Muscle of arm (tissue), 12 donors: Measurements from ENCODE around the gene FAM174C. TPM values are rescaled to one million over a fixed set of nuclear protein-coding genes. Genes with fewer than 3 reads are reported as not detected.
"Not testable (repeated sequence)": the region's sequence is repeated elsewhere in the genome, so short reads cannot be mapped to it uniquely, and the experiment has no call there.

Source experiments
- DNase-seq: peaks from one replicate; pipeline ENCODE4 v3.0.0-alpha.2; 2013
- polyA plus RNA-seq, 12 donors: library from polyadenylated mRNA; unstranded; fragments of 120-200 nt; gene quantifications; one replicate each; pipeline ENCODE4 v1.2.1, GENCODE V29; 2013; ENCODE audit not compliant: insufficient read length in 12 of 12

FAM174C gene
- polyA plus RNA-seq, 12 donors, result 9.4 to 17.0 (median 12.6) TPM; not detected in 2

- no peak for DNase-seq
Measured at GRCh38 chr19:1296078-1296477, 20.7 kb downstream of the FAM174C start.

GRCh38 chr19:1296575-1297271, 21.4 kb downstream of the FAM174C start:
- DNase-seq, result no peak

- no peak for DNase-seq
Measured at GRCh38 chr19:1298235-1298634, 22.9 kb downstream of the FAM174C start.

- DNase-seq, result no peak
Measured at GRCh38 chr19:1299801-1300200, 24.5 kb downstream of the FAM174C start.

- no peak for DNase-seq
Measured at GRCh38 chr19:1300744-1301490, 25.6 kb downstream of the FAM174C start.

GRCh38 chr19:1302533-1303239, 27.4 kb downstream of the FAM174C start:
- DNase-seq, result no peak

- DNase-seq, result no peak
Measured at GRCh38 chr19:1304197-1304924, 29.0 kb downstream of the FAM174C start.

- DNase-seq, result not testable (repeated sequence)
Measured at GRCh38 chr19:1305354-1305753, 30.0 kb downstream of the FAM174C start.

GRCh38 chr19:1307320-1307719, 32.0 kb downstream of the FAM174C start:
- no peak for DNase-seq

GRCh38 chr19:1307755-1308303, 32.5 kb downstream of the FAM174C start:
- no peak for DNase-seq

GRCh38 chr19:1308718-1309117, 33.4 kb downstream of the FAM174C start:
- no peak for DNase-seq

GRCh38 chr19:1309977-1310852, 34.9 kb downstream of the FAM174C start:
- DNase-seq, result no peak

- DNase-seq, result no peak
Measured at GRCh38 chr19:1310853-1311180, 35.5 kb downstream of the FAM174C start.

GRCh38 chr19:1311543-1312091, 36.3 kb downstream of the FAM174C start:
- DNase-seq, result no peak

GRCh38 chr19:1312767-1313694, 37.7 kb downstream of the FAM174C start:
- DNase-seq, result no peak

GRCh38 chr19:1313695-1314613, 38.6 kb downstream of the FAM174C start:
- DNase-seq, result no peak

GRCh38 chr19:1315470-1316166, 40.3 kb downstream of the FAM174C start:
- DNase-seq, result peak; percentile 37

GRCh38 chr19:1316466-1316865, 41.1 kb downstream of the FAM174C start:
- DNase-seq, result no peak
